Osteoblast (primary cell): ENCODE measurements around the gene ADARB2. TPM values are rescaled to one million over a fixed set of nuclear protein-coding genes. Genes with fewer than 3 reads are reported as not detected.

Experiments used
- DNase-seq: peaks from one replicate; pipeline ENCODE4 v3.0.0; 2011; ENCODE audit warnings: low spot score, mixed read lengths; ENCODE audit not compliant: insufficient read length; ENCODE audit errors: missing footprints
- H2AFZ ChIP-seq: 2 replicates; pipeline ENCODE4 v1.6.0; 2011; ENCODE audit warnings: mild to moderate bottlenecking, low read length
- H3K27ac ChIP-seq: 2 replicates; pipeline ENCODE4 v1.5.1; 2011; ENCODE audit warnings: mild to moderate bottlenecking, low read depth, low read length, moderate library complexity
- H3K27me3 ChIP-seq: 2 replicates; pipeline ENCODE4 v1.6.0; 2012; ENCODE audit warnings: mild to moderate bottlenecking, control low read depth, inconsistent platforms, low read length, moderate library complexity; ENCODE audit not compliant: insufficient read depth
- H3K36me3 ChIP-seq: 2 replicates; pipeline ENCODE4 v1.5.1; 2011; ENCODE audit warnings: mild to moderate bottlenecking, low read length, control low read depth, moderate library complexity; ENCODE audit not compliant: insufficient read depth
- H3K4me1 ChIP-seq: 2 replicates; pipeline ENCODE4 v1.5.1; 2011; ENCODE audit warnings: mild to moderate bottlenecking, low read length, control low read depth, moderate library complexity; ENCODE audit not compliant: insufficient read depth
- H3K4me2 ChIP-seq: 2 replicates; pipeline ENCODE4 v1.6.0; 2011; ENCODE audit warnings: mild to moderate bottlenecking, low read length; ENCODE audit not compliant: insufficient read depth
- H3K4me3 ChIP-seq: fragments of 200-600 bp; sonication (generic); 3 replicates; pipeline ENCODE4 v1.5.1; 2012; ENCODE audit warnings: mild to moderate bottlenecking, low read length, inconsistent platforms; ENCODE audit not compliant: insufficient read depth
- H3K79me2 ChIP-seq: 2 replicates; pipeline ENCODE4 v1.6.0; 2012; ENCODE audit warnings: mild to moderate bottlenecking, low read length, control low read depth, inconsistent platforms; ENCODE audit not compliant: insufficient read depth
- H3K9me3 ChIP-seq: 2 replicates; pipeline ENCODE4 v1.5.1; 2011; ENCODE audit warnings: low read depth, low read length, control low read depth
- H4K20me1 ChIP-seq: 2 replicates; pipeline ENCODE4 v1.6.0; 2012; ENCODE audit warnings: mild to moderate bottlenecking, low read length, control low read depth; ENCODE audit not compliant: insufficient read depth
- CTCF ChIP-seq: IDR thresholded peaks from 2 replicates; pipeline ENCODE4 v1.5.1; 2011; ENCODE audit warnings: mild to moderate bottlenecking, low read depth, low read length, moderate library complexity; ENCODE audit errors: extremely low read depth
- total RNA-seq: library from RNA; depleted of rRNA; stranded (reverse); fragments of >200 nt; gene quantifications from 2 replicates; pipeline ENCODE4 v1.2.3, GENCODE V29; 2012

The ADARB2 gene
- total RNA-seq, 1 donor, result not detected

GRCh38 chr10:1686491-1686749, 50.9 kb downstream of the ADARB2 start:
- no peak overlapping the region for H3K4me3 ChIP-seq

DNA sequence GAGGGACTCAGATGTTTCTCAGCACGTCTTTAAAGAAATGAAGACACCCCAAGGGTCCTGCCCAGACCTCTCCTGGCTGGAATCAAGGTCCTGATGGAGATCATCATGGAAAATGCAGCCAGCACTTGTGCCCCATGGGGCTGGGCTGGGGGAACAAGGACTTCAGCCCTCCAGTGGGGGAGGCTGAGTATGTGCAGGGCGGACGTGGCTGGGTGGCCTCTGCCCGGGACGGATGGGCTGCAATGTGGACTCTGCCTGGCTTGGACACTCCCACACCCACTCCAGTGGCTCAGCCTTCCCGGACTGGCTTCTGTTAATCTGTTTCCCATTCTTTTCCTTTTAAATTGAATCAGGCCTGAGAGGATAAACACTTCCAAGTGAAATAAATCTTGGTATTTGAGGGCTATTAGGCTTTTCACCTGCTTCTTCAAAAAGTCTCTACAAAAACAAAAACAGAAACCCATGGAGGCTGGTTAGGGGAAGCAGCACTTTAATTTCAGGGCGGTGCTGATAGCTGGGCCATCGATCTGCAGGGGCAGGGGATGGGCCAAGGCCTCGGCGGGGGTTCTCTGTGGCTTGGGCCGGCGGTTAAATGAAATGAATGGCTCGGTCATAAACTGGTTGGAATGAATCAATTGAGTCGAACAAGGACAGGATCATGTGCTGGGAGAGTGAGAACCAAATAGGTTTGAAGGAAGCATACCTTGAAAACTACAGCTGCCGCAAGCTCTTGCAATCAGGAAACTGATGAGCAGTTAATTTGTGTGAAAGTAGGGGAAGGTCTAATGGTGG, 51.4 kb downstream of the ADARB2 start:
- Histone ChIP-seq H4K20me1 (no peaks in the 10 kb centered on the region), H3K4me3 (no peak overlapping the region), H3K79me2 (no peaks in the 10 kb centered on the region), H3K27ac (no peak overlapping the region), H3K36me3 (no peaks in the 10 kb centered on the region), H3K27me3 (no peaks in the 10 kb centered on the region), H2AFZ (no peak overlapping the region), H3K4me1 (no peaks in the 10 kb centered on the region), H3K9me3 (peaks cover 4% of the 10 kb centered on the region), H3K4me2 (no peak overlapping the region)
- TF ChIP-seq CTCF, result no peak
- peak; percentile 60 for DNase-seq

More at GRCh38 chr10:1686491-1686749, 50.9 kb downstream of the ADARB2 start:
- H4K20me1 ChIP-seq, result no peaks in the 10 kb centered on the region
- H2AFZ ChIP-seq, result no peak overlapping the region
- TF ChIP-seq CTCF, result no peak
- no peak overlapping the region for H3K4me2 ChIP-seq
- H3K27ac ChIP-seq, result no peak overlapping the region
- no peaks in the 10 kb centered on the region for H3K79me2 ChIP-seq
- peaks cover 4% of the 10 kb centered on the region for H3K9me3 ChIP-seq
- no peaks in the 10 kb centered on the region for H3K36me3 ChIP-seq
- DNase-seq, result no peak
- H3K4me1 ChIP-seq, result no peaks in the 10 kb centered on the region
- H3K27me3 ChIP-seq, result no peaks in the 10 kb centered on the region

GRCh38 chr10:1684991-1685390, 52.3 kb downstream of the ADARB2 start:
- Histone ChIP-seq H3K79me2 (no peaks in the 10 kb centered on the region), H3K27me3 (no peaks in the 10 kb centered on the region), H3K27ac (no peak overlapping the region), H3K4me3 (no peak overlapping the region), H3K36me3 (no peaks in the 10 kb centered on the region), H3K4me2 (no peak overlapping the region), H4K20me1 (no peaks in the 10 kb centered on the region), H3K9me3 (peaks cover 4% of the 10 kb centered on the region), H3K4me1 (no peaks in the 10 kb centered on the region), H2AFZ (no peak overlapping the region)
- no peak for DNase-seq
- TF ChIP-seq CTCF, result no peak

DNA sequence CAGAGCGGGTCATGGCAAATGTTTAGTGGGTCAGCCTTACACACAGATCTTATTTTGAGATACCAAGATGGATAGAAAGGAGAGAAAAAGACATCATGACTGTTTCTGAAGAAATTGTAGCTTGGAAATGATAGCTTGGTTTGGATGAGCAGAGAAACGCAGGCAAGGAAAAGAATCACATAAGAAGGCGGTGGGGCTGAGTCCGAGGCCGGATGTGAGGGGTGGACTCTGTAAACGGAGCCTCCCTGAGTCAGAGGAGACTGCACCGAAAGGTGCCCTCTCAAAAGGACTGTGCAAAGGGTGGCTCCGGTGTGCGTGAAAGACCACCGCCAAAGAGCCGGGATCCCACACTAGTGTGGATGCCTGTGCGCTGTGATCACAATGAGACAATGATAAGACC, 53.7 kb downstream of the ADARB2 start:
- Histone ChIP-seq H3K4me2 (no peak overlapping the region), H3K27me3 (no peaks in the 10 kb centered on the region), H3K79me2 (no peaks in the 10 kb centered on the region), H3K4me1 (no peaks in the 10 kb centered on the region), H3K27ac (no peak overlapping the region), H4K20me1 (no peaks in the 10 kb centered on the region), H3K36me3 (no peaks in the 10 kb centered on the region), H2AFZ (no peak overlapping the region), H3K4me3 (no peak overlapping the region), H3K9me3 (peaks cover 4% of the 10 kb centered on the region)
- DNase-seq, result peak; percentile 72
- no peak for TF ChIP-seq CTCF
